ENCODE data around the gene DOCK8. TPM values are rescaled to one million over a fixed set of nuclear protein-coding genes. Genes with fewer than 3 reads are reported as not detected.

The DOCK8 gene
- total and polyA plus RNA-seq, 10 of the 15 experiments (the other 5 are each of a cell fraction or from before 2014, with no cell fraction given) = 35.4 to 100 (median 44.7) TPM

- TF ChIP-seq MYB (IDR thresholded peaks at IDR 0.05; ENCODE audit: borderline replicate concordance, low read depth, low read length) = no peak
- no peak for TF ChIP-seq MEF2A (IDR thresholded peaks at IDR 0.05; ENCODE audit: insufficient read depth, low read depth, low read length)
- no peak for TF ChIP-seq KLF5 (IDR thresholded peaks at IDR 0.05; ENCODE audit: partially characterized antibody)
These were observed 97.2 kb downstream of the DOCK8 start (continued) for GRCh38 chr9:311841-312240.

- in situ Hi-C loops (cut with MboI) = no loop called here
- no peaks in the 10 kb centered on the region for H3K27me3 ChIP-seq (replicated peaks in 1 of 2; ENCODE audit: control insufficient read depth in 2 of 2, insufficient read depth in 2 of 2, low read length in 1 of 2)
- POLR2A ChIA-PET = no interaction called here
- H3K9me3 ChIP-seq (replicated peaks; ENCODE audit: control insufficient read depth, insufficient read depth, low read length) = no peaks in the 10 kb centered on the region
- intact Hi-C loops (cut with micrococcal nuclease; ENCODE audit: unreplicated experiment) = no loop called here
- H2AFZ ChIP-seq (ENCODE audit: control insufficient read depth, low read depth, low read length) = no peak overlapping the region
- no peak overlapping the region for H3K4me3 ChIP-seq
- no TSS peak for BruUV-seq (replicated peaks)
- RAD21 ChIA-PET (ENCODE audit: unreplicated experiment) = no interaction called here
- CTCF ChIA-PET = no interaction called here
- H3K79me2 ChIP-seq (ENCODE audit: control insufficient read depth, insufficient read depth, low read length) = no peaks in the 10 kb centered on the region
- no peaks in the 10 kb centered on the region for H3K4me1 ChIP-seq (ENCODE audit: control insufficient read depth, insufficient read depth, low read length)
- ATAC-seq = no peak
- H3K4me2 ChIP-seq (ENCODE audit: control insufficient read depth, insufficient read depth) = no peak overlapping the region
- FAIRE-seq = no peak
- DNase-seq (ENCODE audit: low read depth, low spot score) = no peak
- H4K20me1 ChIP-seq (ENCODE audit: control insufficient read depth, insufficient read depth) = no peaks in the 10 kb centered on the region
- peaks cover 9 to 36% of the 10 kb centered on the region in 2 experiments for H3K36me3 ChIP-seq (ENCODE audit: control insufficient read depth in 2 of 2, insufficient read depth in 2 of 2, low read length in 1 of 2)
- H3K9ac ChIP-seq (ENCODE audit: control insufficient read depth, insufficient read depth, low read length) = no peak overlapping the region
- 87% methylated on average over 7 of the region's 7 CpGs for WGBS (ENCODE audit: insufficient coverage, insufficient replicate concordance, low lambda C conversion rate, missing lambda C conversion rate)
- SMC1A ChIA-PET (ENCODE audit: uncharacterized antibody, unreplicated experiment) = interaction anchor here (0.6 kb wide), 1 partner anchor 1286 kb away, joined by 3 read pairs; no protein-coding TSS in a partner anchor
- no peak overlapping the region for H3K27ac ChIP-seq (ENCODE audit: control insufficient read depth, insufficient read depth)
- no peak for TF ChIP-seq SMAD5 (IDR thresholded peaks at IDR 0.05; ENCODE audit: low read depth)
- no peak for TF ChIP-seq NFIC (IDR thresholded peaks at IDR 0.05; ENCODE audit: low read depth, low read length)
- TF ChIP-seq BMI1 (IDR thresholded peaks at IDR 0.05; ENCODE audit: borderline replicate concordance) = no peak
- TF ChIP-seq ZNF24 (IDR thresholded peaks at IDR 0.05) = no peak
- TF ChIP-seq MTA2 (IDR thresholded peaks at IDR 0.05; ENCODE audit: low read depth) = no peak
- no peak for TF ChIP-seq ATF3 (IDR thresholded peaks at IDR 0.05; ENCODE audit: borderline replicate concordance, extremely low read depth, low read depth, low read length)
- TF ChIP-seq ZNF687 (IDR thresholded peaks at IDR 0.05) = no peak
- TF ChIP-seq HDAC6 (IDR thresholded peaks at IDR 0.05; ENCODE audit: unreplicated experiment) = no peak
- TF ChIP-seq RUNX3 (IDR thresholded peaks at IDR 0.05; ENCODE audit: low read length) = no peak
- TF ChIP-seq ELK1 (IDR thresholded peaks at IDR 0.05; ENCODE audit: low read depth, low read length) = no peak
- no peak for TF ChIP-seq MXI1 (IDR thresholded peaks at IDR 0.05; ENCODE audit: low read depth, low read length)
- TF ChIP-seq SP1 (IDR thresholded peaks at IDR 0.05; ENCODE audit: low read depth, low read length) = no peak
- no peak for TF ChIP-seq RELA (IDR thresholded peaks at IDR 0.05; ENCODE audit: borderline replicate concordance, partially characterized antibody)
- no peak for TF ChIP-seq CHD4 (IDR thresholded peaks at IDR 0.05)
- TF ChIP-seq POU2F2 (IDR thresholded peaks at IDR 0.05; ENCODE audit: borderline replicate concordance, low read depth, low read length) = no peak
These were observed 98.1 kb downstream of the DOCK8 start for GRCh38 chr9:312596-313320.

Measured in GM12878 (cell line).